ENCODE data around the gene MISP.

GRCh38 chr19:711254-711653 lies 39.7 kb upstream of the MISP start:
- TF ChIP-seq CTCF (IDR thresholded peaks at IDR 0.05; ENCODE audit: low read length) (no peak), EZH2 (IDR thresholded peaks at IDR 0.05; ENCODE audit: borderline replicate concordance, low read length) (no peak)

Data from OCI-LY1 (cell line).